HG03432 (cell line): ENCODE measurements around the gene ARHGAP12.
A peak's percentile ranks its signal among the peaks of the same experiment; 100 is the strongest.
"Not testable (repeated sequence)": the region's sequence is repeated elsewhere in the genome, so short reads cannot be mapped to it uniquely, and the experiment has no call there.

Experiments
- ATAC-seq: cut with Tn5 transposase; IDR thresholded peaks from one replicate; pipeline ENCODE4 v1.9.1; 2021; ENCODE audit warnings: mild to moderate bottlenecking, moderate library complexity; ENCODE audit not compliant: unreplicated experiment

Gene ARHGAP12

DNA sequence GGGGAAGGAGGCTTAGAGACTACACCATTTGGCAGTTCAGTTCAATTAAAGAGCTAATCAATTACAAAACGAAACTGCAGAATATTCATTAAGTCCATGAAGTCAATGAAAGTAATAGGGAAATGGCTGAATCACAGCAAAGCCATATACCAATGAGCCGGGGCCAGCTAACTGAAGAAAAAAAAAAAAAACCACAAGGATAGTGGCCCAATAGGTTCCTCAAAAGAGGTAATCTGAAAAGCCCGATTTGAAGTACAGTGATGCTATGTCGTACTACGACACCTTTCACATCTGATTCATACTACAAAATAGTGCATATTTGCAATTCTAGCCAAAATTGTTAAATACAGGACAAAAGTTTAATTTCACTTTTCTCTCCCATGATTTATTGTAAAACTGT is 2.5 kb downstream of the ARHGAP12 start:
- no peak for ATAC-seq

GRCh38 chr10:31924833-31925232 is 3.8 kb downstream of the ARHGAP12 start:
- ATAC-seq = no peak

GRCh38 chr10:31923389-31923788 is 5.2 kb downstream of the ARHGAP12 start:
- ATAC-seq = no peak

GRCh38 chr10:31921031-31921430 is 7.6 kb downstream of the ARHGAP12 start:
- ATAC-seq = peak; percentile 77

GRCh38 chr10:31920538-31920937 is 8.1 kb downstream of the ARHGAP12 start:
- peak; percentile 60 for ATAC-seq

DNA sequence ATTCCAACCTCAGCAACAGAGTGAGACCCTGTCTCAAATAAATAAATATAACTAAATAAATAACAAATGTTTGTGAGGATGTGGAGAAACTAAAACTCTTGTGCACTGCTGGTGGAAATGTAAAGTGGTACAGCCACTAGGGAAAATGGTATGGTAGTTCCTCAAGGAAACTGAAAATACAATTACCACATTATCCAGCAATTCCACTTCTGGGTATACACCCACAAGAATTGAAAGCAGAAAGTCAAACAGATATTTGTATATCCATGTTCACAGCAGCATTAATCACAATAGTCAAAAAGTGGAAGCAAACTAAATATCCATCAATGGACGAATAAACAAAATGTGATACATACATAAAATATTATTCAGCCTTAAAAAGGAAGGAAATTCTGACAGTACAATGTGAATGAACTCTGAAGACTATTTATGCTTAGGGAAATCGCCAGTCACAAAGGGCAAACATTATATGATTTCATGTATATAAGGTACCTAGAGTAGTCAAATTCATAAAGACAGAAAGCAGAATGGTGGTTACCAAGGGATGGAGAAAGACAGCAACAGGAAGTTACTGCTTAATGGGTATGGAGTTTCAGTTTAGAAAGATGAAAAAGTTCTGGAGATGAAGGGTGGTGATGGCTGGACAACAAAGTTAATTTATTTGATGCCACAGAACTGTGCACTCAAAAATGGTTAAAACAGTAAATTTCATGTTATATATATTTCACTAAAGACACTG is 9.8 kb downstream of the ARHGAP12 start:
- no peak for ATAC-seq

DNA sequence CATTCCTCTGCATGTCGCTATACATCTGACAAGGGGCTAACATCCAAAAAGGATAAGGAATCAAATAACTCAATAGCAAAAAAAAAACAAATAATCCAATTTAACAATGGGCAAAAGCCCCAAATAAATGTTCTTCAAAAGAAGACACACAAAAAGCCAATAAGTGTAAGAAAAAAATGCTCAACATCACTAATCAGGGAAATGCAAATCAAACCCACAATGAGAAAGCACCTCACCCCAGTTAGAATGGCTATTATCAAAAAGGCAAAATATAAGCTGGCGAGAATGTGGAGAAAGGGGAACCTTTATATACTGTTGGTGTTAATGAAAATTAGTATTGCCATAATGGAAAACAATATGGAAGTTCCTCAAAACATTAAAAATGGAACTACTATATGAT is 14.3 kb downstream of the ARHGAP12 start:
- no peak for ATAC-seq

- ATAC-seq = no peak
Measured at GRCh38 chr10:31912898-31913850, 15.5 kb downstream of the ARHGAP12 start.

GRCh38 chr10:31912289-31912688 is 16.3 kb downstream of the ARHGAP12 start:
- ATAC-seq = no peak

GRCh38 chr10:31910016-31910415 is 18.6 kb downstream of the ARHGAP12 start:
- no peak for ATAC-seq

GRCh38 chr10:31908157-31908556 is 20.5 kb downstream of the ARHGAP12 start:
- no peak for ATAC-seq

- ATAC-seq = no peak
Measured at GRCh38 chr10:31906039-31906438, 22.6 kb downstream of the ARHGAP12 start.

GRCh38 chr10:31905586-31905985 is 23.0 kb downstream of the ARHGAP12 start:
- no peak for ATAC-seq

GRCh38 chr10:31902625-31903024 is 26.0 kb downstream of the ARHGAP12 start:
- no peak for ATAC-seq

DNA sequence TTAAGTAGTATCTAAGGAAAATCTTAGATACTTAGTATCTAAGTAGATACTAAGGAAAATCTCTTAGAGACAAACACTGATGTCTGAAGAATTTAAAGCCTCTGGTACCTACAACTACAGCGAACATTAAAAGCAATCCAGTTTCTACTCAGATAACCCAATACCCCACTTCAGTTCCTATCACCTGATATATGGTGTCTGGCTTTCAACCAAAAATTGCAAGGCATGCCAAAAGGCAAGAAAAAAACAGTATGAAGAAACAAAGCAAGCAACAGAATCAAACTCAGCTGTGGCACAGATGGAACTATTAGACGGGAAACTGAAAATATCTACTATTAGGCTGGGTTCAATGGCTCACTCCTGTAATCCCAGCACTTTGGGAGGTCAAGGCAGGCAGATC is 31.1 kb downstream of the ARHGAP12 start:
- ATAC-seq = no peak

DNA sequence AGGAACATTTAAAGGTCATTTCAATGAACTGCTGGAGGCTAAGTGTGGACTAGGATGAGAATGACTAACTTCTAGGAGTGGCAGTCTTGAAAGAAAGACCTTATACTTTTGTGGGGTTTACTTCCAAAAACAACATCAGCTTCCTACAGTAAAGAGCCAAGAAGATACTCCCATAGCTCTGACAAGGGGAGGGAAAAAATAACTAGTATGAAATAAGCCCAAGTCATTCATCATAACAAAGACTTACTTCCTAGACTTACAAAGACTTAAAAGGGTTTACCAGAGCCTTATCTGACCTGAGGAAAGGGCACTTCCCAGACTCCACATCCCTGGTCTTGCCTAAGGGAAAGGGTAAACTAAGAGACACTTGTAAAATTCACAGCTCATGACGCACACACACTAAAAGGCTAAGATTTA is 31.7 kb downstream of the ARHGAP12 start:
- no peak for ATAC-seq

DNA sequence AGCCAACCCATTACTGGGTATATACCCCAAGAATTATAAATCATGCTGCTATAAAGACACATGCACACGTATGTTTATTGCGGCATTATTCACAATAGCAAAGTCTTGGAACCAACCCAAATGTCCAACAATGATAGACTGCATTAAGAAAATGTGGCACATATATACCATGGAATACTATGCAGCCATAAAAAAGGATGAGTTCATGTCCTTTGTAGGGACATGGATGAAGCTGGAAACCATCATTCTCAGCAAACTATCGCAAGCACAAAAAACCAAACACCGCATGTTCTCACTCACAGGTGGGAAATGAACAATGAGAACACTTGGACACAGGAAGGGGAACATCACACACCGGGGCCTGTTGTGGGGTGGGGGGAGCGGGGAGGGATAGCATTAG is 32.9 kb downstream of the ARHGAP12 start:
- ATAC-seq = not testable (repeated sequence)

DNA sequence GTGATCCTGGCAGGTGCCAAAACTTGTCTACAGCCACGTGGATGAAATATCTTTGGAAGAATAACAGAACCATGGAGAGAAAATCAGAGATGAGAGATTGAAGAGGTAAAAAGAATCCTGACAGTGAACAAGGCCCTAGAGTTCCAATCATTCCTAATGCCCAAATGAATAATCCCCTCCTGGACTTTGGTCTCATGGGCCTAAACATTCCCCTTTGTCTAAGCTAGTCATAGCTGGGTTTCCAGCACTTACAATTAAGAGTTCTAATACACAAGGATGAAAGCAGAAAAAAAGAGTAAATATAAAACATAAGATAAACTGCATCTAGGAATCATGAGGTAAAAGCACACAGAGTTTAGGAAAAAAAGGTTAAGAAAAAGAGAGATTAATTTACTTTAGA is 40.2 kb downstream of the ARHGAP12 start:
- no peak for ATAC-seq

DNA sequence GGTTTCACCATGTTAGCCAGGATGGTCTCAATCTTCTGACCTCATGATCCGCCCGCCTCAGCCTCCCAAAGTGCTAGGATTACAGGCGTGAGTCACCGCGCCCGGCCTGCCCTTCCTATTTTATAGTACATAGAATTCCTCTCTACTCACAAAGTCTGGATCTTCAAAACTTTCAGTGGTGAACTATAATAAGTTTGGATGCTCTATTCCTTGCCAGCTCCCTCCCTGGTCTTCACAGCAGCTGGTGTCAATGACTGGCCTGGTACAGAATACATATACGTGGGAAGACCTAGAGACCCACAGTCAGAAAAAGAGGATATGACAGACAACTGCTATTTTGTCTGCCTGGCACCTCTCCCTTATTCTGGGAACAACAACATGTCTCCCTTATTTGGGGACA is 40.8 kb downstream of the ARHGAP12 start:
- no peak for ATAC-seq

- no peak for ATAC-seq
Measured at GRCh38 chr10:31886885-31887284, 41.7 kb downstream of the ARHGAP12 start.

- no peak for ATAC-seq
Measured at GRCh38 chr10:31885971-31886370, 42.7 kb downstream of the ARHGAP12 start.

DNA sequence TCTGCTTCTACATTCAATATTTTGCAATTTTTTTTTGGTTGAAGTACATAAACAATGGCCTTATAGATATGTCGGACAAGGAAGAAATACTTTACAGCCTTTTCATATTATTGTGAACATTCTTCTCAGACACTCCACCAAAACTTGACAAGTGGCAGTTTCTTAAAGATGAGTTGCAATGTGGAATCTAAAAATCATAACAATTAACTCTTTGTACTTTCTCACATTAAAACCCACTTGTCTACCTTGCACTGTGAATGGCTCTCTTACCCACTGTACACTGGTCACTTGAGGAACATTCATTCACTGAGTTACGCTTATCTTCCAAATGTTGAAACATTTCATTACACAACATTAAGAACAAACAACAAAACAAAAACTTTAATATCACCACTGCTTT is 44.2 kb downstream of the ARHGAP12 start:
- ATAC-seq = no peak
